Cardiac ventricle fibroblast (primary cell): ENCODE data around the gene ACAT1. TPM values are rescaled to one million over a fixed set of nuclear protein-coding genes. Genes with fewer than 3 reads are reported as not detected.

Source experiments
- total RNA-seq: library from RNA; depleted of rRNA; stranded (reverse); fragments of >200 nt; gene quantifications from 2 replicates; pipeline ENCODE4 v1.2.3, GENCODE V29; 2015

The ACAT1 gene
- total RNA-seq: 117 and 177 TPM in 2 replicates

DNA sequence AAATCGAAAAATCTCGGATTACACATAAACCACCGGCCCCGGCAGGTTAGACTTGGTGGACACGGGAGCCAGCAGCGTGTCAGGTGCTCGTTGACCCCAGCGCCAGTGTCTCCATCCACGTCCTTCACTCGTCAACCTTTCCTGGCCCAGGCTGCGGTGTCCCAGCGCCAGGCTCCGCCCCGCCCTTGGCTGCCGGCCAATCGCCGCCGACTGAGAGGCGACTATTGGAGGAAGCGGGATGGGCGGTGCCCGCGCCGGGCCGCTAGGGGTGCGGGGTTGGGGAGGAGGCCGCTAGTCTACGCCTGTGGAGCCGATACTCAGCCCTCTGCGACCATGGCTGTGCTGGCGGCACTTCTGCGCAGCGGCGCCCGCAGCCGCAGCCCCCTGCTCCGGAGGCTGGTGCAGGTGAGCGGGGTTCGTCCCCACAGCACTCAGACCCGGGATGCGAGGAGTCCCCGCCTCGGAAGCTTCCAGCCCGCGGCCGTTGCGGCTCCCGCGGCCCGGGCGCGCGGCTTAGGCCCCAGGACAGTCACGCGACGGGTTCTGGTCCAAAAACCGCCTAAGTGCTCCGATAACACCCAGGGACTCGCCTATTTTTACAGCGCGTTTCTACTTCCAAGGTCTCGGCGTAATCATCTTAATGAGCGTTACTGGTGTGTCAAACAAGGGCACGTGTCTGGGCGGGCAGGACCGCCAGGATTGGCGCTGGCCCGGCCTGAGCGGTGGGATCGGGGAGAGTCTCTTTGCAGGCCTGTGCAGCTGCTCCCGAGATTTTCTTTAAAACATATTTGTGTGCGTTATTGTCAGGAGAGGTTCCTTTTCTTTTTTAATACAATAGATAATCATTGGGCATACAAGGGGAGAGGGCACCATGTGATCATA, at the start of gene ACAT1:
ACAT1 (plus strand) TSS at position 294 of the 882 bp plus-strand sequence; CDS start at position 334, 40 bp downstream.

Other genes with a start within 250 kb of the ACAT1 start
- gene RAB39A, start 193.1 kb upstream of the ACAT1 start, total RNA-seq: not detected in 2 replicates
- gene CUL5, start 112.7 kb upstream of the ACAT1 start, total RNA-seq: 20.7 and 22.8 TPM in 2 replicates
- gene NPAT, start 101.1 kb downstream of the ACAT1 start, total RNA-seq: 10.7 and 14.3 TPM in 2 replicates
- 50.5 and 74.8 TPM in 2 replicates for gene ATM, start 101.5 kb downstream of the ACAT1 start, total RNA-seq